ACHN (cell line): ENCODE results near the gene NAGLU.

Source experiments
- DNase-seq: peaks from one replicate; pipeline ENCODE4 v3.0.0-alpha.2; 2015
- in situ Hi-C: cut with HindIII; loops from 2 replicates; pipeline ENCODE4 v1.10.0; 2017; ENCODE audit warnings: low sequenced_read_pairs, low pct_ligation_motif_present, low pct_unique_long_range_greater_than_20kb

NAGLU gene

DNA sequence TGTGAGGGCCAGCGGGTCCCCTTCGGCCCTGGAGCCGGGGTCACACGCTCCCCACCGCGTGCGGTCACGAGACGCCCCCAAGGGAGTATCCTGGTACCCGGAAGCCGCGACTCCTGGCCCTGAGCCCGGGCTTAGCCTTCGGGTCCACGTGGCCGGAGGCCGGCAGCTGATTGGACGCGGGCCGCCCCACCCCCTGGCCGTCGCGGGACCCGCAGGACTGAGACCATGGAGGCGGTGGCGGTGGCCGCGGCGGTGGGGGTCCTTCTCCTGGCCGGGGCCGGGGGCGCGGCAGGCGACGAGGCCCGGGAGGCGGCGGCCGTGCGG lies at the start of gene NAGLU:
TSS of gene NAGLU (plus strand) at position 194 of the 324 bp plus-strand sequence. CDS start at position 226, 32 bp downstream.
- DNase-seq = peak; percentile 91
- in situ Hi-C loops = no loop called here

DNA sequence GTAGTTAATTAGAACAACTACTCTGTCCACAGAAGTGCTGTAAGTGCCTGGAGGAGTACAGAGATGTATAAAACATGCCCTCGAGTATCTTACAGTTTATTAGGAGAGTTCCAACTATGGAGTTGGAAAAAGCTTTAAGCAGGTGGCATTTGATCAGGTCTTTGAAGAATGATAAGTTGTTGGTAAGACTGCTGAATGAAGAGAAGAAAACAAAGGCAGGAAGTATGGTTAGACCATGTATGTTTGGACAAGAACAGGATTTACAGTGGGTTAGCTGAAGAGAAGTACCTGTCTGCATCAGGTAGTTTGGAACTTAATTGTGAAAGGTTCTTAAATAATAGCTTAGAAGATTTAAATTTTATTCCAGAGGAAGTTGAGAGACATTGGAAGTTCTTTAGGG lies 48.0 kb upstream of the NAGLU start:
- DNase-seq = no peak
- in situ Hi-C loops = no loop called here

DNA sequence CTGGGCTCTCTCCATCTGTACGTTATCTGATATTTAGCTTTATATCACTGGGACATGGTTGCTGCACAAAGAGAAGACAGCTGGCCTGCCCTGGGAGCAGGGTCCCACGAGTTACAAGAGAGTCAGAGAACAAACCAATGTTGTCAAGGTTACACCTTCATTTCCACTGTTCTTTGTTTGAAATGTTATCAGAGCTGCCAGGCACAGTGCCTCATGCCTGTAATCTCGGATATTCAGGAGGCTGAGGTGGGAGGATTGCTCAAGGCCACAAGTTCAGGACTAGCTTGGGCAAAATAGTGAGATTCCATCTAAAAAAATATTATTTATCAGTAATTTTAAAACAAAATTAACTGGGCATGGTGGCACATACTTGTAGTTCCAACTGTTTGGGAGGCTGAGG lies 42.7 kb upstream of the NAGLU start:
- in situ Hi-C loops = no loop called here
- DNase-seq = no peak

DNA sequence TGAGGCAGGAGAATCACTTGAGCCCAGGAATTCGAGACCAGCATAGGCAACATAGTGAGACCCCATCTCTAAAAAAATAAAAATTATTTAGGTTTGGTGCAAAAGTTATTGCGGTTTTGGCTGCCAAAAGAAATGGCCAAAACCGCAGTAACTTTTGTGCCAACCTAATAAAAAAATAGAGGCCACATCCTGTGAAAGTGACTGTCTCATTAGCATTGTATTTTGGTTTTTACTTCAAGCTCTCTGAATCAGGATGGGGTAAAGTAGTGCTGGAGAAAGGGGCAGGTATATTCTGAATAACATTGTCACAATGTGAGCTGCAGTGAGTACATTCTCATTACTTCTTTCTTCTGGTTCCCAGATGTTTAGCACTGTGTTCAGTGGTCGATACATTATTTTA lies 41.4 kb upstream of the NAGLU start:
- DNase-seq = no peak
- in situ Hi-C loops = no loop called here

DNA sequence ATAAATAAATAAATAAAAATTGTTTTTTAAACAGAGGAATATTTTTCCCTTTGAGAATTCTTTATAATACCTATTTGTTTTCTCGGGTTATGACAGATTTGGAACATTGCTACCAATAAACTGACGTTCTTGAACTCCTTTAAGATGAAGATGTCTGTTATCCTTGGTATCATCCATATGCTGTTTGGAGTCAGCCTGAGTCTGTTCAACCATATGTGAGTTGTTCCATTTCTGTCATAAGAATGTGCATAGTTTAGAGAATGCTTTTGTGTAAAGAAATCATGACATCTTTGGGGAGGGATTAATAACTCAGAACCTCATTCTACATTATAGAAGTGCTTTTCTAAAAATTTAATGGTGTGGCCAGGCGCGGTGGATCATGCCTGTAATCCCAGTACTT lies 37.2 kb upstream of the NAGLU start:
- in situ Hi-C loops = no loop called here

DNA sequence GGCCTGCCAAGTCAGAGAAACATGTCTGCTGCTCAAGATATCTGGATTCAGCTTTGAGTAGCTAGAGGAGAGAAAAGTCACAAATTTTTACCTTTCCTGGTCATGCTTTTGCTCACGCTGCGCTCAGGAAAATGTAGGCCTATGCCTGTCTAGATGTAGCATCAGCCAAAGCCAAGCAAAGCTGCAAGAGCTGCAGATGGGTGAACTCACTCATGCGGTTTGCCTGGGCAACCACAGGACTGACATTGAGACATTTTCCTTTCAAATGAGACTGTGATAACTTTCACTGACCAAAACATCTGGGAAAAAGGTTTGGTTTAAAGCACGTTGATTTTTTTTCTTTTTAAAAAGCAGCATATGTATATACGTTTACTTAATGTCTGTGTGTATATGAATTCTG lies 34.0 kb upstream of the NAGLU start:
- in situ Hi-C loops = no loop called here
- DNase-seq = no peak

More for the DNA sequence above, 37.2 kb upstream of the NAGLU start:
- no peak for DNase-seq

DNA sequence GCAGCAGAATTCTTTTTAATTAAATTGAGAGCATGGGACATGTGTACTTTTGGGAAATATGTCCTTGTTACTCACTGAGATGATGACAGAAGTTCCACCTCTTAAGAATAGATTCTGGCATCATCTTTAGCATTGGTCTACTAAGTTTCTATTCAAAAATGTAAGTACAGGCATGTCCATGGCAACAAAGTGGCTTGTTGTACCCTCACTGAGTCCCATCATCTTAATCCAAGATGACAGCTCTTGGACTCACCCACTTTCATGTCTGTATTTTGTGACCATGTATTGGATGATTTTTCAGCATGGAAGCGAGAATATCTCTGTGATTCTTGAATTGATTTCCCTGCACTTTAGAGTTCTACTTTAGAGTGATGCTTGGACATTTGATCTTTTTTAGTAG lies 33.1 kb upstream of the NAGLU start:
- no peak for DNase-seq
- in situ Hi-C loops = no loop called here

DNA sequence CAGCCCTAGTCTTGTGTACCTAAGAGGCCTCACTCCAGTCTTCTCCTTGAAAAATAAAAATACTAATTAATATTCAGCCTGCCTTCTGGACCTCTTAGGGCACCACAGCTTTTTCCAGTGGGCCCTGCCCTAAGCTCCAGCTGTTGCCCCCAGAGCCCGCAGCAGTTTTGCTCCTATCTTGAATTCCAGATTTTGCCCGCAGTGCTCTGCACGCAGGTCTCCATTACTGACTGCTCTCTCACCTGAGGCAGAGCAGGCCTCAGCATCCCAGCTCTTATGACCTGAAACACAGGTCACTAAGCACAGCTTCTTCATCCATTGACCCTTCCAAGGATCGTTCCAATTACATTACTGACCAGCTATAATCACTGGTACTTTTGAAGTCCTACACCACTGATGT lies 28.4 kb upstream of the NAGLU start:
- in situ Hi-C loops = no loop called here
- no peak for DNase-seq

DNA sequence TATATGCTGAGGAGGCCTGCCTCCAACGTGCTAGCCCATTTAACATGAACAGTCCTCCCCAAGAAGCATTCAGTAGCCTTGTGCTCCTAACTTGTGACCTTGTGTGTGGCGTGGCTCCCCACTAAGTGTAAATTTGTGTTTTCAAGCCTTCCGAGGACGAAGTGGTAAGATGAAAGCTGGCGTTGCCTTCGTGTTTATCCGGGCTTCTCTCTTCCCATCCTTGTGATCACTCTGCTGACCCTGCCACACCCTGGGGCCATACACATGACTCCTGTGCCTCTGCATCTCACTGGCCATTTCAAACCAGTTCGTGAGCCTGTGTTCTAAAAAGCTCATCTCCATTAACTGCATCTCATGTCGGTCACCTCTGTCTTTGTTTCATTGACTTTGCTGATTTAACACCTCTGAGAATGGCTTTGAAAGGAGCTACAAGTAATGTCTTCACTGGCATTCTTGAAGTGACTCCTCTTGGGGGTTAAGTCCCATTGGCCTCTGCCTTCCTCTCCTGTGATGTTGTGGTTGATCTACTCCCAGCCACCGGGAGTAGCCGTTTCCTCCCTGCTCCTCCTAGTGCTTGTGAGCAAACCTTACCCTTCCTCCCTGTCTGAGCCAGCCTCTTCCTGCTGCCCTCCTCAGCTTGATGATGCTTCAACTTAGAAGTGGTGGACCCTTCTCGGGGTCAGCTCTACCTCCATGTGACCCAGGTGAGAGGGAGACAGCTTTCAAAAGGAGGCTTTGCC lies 27.4 kb upstream of the NAGLU start:
- DNase-seq = no peak
- in situ Hi-C loops = no loop called here

DNA sequence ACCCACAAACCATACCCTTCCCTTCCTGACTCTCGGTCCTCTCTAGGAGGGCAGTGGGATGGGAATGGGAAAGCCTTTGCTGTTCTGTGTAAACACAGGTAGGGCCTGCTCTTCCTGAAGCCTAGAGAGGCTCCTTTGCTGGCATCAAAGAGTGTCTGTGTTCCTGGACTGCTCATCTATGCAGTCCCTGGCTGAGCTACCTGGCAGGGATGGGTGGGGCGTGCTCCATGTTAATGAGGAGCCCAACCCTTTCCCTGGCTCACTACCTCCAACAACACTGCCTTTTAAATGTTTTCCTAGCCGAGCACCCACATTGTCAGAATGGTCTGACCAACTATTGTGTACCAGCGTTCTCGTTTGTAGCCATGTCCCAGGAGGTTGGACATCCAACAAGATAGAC lies 26.6 kb upstream of the NAGLU start:
- in situ Hi-C loops = no loop called here
- DNase-seq = no peak

DNA sequence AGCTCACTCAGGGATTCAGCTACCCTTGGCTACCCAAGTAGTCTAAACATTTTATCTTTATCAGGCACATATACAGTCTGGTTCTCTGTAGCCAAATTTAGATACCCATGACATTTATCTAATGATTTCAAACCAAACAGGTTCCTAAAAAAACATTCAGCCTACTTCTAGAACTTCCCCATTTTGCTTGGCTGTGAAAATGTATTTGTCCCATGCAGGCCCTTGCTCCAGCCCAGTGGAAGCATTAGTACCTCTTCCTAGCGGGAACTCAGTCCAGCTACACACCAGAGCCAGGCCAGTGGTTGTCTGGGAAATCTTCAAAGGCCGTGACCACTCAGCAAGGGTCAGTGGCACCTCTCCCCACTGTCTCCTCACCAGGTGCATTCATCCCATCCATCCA lies 26.2 kb upstream of the NAGLU start:
- in situ Hi-C loops = no loop called here

DNA sequence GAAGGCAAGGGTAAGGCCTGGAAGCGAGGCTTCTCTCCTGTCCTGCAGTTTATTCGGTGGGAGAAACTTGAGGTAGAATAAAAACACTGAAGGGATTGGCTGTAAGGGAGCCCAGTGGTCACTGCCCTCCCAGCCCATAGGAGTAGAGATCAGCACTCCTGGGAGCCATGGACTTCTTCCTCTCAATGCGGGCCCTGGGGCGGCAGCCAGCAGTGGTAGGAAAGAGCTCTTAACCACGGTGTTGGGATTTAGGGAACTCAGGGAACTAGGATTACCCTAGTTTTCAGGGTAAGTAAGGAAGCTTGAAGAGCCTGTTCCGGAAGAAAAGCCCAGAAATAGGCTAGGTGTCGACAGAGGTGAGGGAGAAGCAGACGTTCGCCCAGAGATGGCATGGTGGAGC lies 23.8 kb upstream of the NAGLU start:
- DNase-seq = no peak
- in situ Hi-C loops = no loop called here

More for the DNA sequence above, 26.2 kb upstream of the NAGLU start:
- DNase-seq = no peak

DNA sequence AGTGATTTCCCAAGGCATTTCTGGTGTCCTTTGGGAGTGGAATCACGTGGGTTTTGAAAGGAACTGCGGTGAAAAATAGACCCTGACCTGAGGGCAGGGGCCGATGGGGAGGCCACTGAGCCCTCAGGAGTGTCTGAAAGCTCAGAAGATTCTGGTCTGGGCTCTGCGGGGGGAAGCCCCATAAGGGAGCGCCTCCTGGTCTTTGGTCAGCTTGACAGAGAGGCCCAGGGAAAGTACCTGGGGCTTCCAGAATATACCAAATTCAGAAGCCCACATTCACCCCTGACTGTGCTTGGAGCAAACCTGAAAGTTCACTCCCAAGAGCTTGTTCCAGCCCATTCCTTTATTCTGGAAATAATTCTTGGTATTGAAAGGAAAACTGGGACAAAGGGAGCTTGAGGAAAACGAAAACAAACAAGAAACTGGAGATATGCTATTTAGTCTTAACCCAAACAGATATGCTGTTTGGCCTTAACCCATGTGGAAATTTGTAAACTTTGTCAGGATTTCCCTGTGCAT lies 23.2 kb upstream of the NAGLU start:
- in situ Hi-C loops = no loop called here

DNA sequence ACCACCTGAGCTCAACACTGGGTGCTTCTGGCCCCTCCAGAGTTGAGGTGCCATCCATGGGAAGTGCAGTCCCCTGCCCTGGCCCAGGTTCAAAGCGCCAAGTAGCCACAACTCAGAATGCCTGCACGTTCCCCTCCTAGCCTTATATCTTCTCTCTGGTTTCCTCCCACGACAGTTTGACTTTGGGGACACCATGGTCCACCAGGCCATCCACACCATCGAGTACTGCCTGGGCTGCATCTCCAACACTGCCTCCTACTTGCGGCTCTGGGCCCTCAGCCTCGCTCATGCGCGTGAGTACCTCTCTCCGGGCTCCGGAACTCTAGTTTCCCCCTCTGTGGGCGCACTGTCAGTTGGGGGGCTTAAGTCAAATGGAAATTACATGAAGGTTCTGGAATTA lies 22.4 kb upstream of the NAGLU start:
- DNase-seq = no peak
- in situ Hi-C loops = no loop called here

More for the DNA sequence above, 23.2 kb upstream of the NAGLU start:
- DNase-seq = no peak

DNA sequence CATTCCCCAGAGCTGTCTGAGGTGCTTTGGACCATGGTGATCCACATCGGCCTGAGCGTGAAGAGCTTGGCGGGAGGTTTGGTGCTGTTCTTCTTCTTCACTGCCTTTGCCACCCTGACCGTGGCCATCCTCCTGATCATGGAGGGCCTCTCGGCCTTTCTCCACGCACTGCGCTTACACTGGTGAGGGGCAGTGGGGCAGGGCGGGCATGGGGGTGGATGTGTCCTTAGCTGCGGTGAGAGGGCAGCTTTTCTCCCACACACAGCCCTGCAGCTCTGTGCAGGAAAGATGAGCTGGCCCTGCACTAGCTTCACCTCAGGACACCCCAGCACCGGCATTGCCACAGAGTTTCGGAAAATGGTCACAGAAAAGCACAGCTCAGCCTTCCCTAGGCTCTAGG lies 21.8 kb upstream of the NAGLU start:
- in situ Hi-C loops = no loop called here
- DNase-seq = no peak

DNA sequence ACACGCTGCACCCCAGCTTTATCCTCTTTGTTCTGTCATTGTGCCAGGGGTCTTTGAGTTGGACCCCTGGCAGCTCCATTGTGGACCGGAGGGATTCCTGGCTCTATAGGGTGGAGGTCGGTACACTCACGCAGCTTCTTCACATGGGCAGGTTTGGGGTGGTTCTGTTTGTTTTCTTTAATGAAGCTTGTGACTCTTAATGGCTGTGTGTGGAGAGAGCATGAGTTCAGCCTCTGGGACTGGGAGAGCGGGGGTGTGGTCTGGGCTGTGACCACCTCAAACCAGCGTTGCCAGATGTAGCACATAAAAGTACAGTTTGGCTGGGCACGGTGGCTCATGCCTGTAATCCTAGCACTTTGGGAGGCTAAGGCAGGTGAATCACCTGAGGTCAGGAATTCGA lies 21.2 kb upstream of the NAGLU start:
- in situ Hi-C loops = no loop called here
- DNase-seq = no peak

DNA sequence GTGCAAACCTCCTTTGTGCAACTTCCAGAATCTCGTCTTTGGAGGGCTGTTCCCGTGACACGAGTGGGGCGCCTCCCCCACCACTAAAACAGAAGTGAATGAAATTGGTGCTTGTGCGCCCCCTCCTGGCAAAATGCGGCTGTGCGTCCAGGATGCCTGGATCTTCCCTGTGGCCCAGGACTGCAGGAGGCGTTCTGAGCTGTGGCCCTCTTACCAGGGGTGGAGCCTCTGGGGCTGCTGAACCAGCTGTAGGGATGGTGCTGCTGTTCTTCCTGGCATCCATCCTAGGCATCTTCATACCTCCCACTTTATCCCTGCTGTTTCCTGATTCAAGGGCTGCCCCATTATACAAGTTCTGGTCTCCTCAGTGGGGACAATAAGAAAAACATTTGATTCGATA lies 18.5 kb upstream of the NAGLU start:
- in situ Hi-C loops = no loop called here
- peak; percentile 92 for DNase-seq

DNA sequence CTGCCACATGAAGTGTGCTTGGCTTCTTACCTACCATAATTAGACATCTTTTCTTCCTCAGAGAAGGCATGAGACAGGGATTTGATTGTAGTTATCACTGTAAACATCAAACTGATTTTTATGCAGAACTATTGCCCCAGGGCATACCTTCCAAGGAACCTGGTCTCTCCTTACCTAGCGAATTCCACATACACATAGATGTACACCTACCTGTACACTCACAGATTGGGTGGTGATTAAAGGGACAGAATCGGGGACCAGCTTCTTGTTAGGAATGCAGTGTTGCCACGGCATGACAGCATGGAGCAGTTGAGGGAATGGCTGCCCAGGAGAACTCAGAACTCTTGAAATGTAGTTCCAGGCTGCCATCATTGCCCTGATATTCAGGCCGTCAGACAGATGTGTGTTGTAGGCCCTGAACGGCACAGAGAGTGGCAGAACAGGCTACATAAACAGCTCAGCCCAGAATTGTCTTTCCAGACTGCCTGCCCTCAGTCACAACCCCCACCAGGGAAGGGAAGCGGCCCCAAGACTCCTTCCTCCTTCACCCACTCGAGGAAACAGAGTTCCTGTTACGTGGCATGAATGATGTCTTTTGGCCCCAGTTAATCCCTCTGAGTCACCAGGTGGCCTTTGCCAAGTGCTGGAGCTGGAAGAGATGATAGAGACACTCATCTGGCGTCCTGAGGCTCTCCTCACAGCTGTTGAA lies 17.8 kb upstream of the NAGLU start:
- in situ Hi-C loops = no loop called here
- peak; percentile 95 for DNase-seq

DNA sequence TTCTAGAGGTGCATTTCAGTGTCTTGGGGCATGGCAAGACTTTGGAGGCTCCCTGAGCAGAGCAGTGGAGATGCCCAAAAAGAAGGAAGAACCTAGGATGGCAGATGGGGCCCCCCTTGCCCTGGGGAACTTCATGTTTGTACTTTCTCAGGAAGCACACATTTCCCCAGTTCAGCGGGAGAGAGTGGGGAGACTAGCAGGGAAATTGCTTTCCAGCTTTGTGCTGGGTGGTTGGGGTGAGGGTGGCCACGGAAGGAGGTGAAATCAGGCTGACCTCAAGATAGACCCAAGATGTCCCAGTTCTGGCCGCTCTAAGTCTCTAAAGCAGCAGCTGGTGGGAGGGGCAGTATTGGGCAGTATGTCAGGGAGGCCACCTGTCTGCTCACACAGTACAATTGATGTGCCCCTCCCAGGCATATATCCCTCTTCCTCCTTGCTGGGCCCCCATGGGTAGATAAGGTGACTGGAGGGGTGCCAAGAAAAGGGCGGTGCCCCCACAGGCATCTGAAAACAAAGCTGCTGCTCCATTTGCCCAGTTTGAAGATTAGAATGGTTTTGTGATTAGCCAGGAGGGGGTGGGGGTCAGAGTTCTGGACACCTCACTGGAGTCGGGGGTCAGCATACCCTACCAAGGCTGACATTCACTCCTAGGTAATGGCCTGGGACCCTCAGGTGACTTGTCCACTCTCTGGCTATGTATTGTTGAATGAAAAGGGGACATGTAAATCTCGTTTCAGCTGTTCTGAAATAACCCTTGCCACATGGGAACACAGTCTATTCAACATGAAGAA lies 17.1 kb upstream of the NAGLU start:
- DNase-seq = peak; percentile 29
- in situ Hi-C loops = no loop called here
